Measurements from ENCODE around the gene OTOGL.

OTOGL gene

GRCh38 chr12:80100591-80100990 lies 1.3 kb downstream of the OTOGL start:
- TF ChIP-seq CTCF (IDR thresholded peaks at IDR 0.05; ENCODE audit: extremely low read depth, missing control alignments): no peak
- DNase-seq (ENCODE audit: low spot score): no peak

- TF ChIP-seq CTCF (IDR thresholded peaks at IDR 0.05; ENCODE audit: extremely low read depth, missing control alignments): no peak
- no peak for DNase-seq (ENCODE audit: low spot score)
Measured at GRCh38 chr12:80101126-80101525, 1.8 kb downstream of the OTOGL start.

- no peak for TF ChIP-seq CTCF (IDR thresholded peaks at IDR 0.05; ENCODE audit: extremely low read depth, missing control alignments)
- no peak for DNase-seq (ENCODE audit: low spot score)
Measured at GRCh38 chr12:80107221-80107620, 7.9 kb downstream of the OTOGL start.

- no peak for DNase-seq (ENCODE audit: low spot score)
Measured at GRCh38 chr12:80116735-80117134, 17.4 kb downstream of the OTOGL start.

GRCh38 chr12:80118565-80119324 lies 19.4 kb downstream of the OTOGL start:
- no peak for DNase-seq (ENCODE audit: low spot score)
- no peak for TF ChIP-seq CTCF (IDR thresholded peaks at IDR 0.05; ENCODE audit: extremely low read depth, missing control alignments)

More at GRCh38 chr12:80116735-80117134, 17.4 kb downstream of the OTOGL start:
- no peak for TF ChIP-seq CTCF (IDR thresholded peaks at IDR 0.05; ENCODE audit: extremely low read depth, missing control alignments)

GRCh38 chr12:80120994-80121393 lies 21.7 kb downstream of the OTOGL start:
- TF ChIP-seq CTCF (IDR thresholded peaks at IDR 0.05; ENCODE audit: extremely low read depth, missing control alignments): no peak
- no peak for DNase-seq (ENCODE audit: low spot score)

GRCh38 chr12:80121661-80122060 lies 22.3 kb downstream of the OTOGL start:
- TF ChIP-seq CTCF (IDR thresholded peaks at IDR 0.05; ENCODE audit: extremely low read depth, missing control alignments): no peak
- no peak for DNase-seq (ENCODE audit: low spot score)
